Right renal pelvis (tissue), 4 donors: ENCODE data around the gene RPL15. TPM values are rescaled to one million over a fixed set of nuclear protein-coding genes. Genes with fewer than 3 reads are reported as not detected.
"Not testable (repeated sequence)": the region's sequence is repeated elsewhere in the genome, so short reads cannot be mapped to it uniquely, and the experiment has no call there.

Source experiments
- DNase-seq, 4 donors: peaks; one replicate each; pipeline ENCODE4 v3.0.0-alpha.2; 2013; ENCODE audit warnings: low read depth in 4 of 4, low spot score in 3 of 4, missing footprints in 1 of 4
- polyA plus RNA-seq, 4 donors: library from polyadenylated mRNA; unstranded; fragments of 120-200 nt; gene quantifications; one replicate each; pipeline ENCODE4 v1.2.1, GENCODE V29; 2013; ENCODE audit not compliant: insufficient read length in 4 of 4

RPL15 gene
- polyA plus RNA-seq, 4 donors = 1,987 to 2,519 (median 2,302) TPM

DNA sequence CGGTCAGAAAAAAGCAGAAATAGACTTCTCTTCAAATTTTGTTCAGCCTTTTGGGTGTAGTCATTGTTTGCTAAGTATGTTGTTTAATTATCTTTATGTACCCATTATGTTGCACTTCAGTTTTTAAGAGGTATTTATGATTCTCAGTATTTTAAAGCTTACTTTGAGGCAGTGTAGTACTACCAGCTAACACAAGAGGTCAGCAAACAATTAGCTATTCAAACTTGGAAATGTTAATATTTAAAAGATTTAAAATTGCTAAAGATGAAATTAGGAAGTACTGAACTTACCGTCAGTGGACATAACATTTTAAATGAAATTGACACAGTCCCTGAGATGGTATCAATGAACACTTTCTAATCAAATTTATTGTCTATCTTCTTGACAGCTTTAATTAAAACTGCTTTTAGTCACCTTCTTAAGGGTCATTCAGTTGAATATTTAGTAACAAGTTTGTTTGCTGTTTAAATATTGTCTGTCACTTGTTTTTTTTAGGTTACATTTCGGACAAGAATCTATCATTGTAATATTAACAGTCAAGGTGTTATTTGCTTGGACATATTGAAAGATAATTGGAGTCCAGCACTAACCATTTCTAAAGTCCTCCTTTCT is 28.2 kb upstream of the RPL15 start:
- DNase-seq = no peak

DNA sequence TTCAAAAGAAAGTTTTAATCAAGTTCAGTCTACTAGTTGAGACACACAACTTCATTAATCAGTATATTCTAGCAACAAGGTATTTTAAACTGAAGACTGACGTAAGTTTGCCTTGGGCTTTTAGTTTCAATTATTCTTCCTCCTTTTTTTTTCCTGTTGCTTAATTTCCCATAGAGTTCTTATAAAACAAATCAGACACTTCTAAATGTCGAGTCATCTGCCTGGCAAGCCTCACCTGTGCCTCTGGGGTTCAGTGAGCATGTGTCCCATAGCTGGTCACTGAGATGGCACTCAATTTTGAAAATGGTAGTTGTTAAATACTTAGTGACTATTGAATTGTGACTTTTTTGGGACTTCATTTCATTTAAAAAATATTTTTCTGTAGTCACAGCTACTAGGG is 27.5 kb upstream of the RPL15 start:
- DNase-seq = no peak

DNA sequence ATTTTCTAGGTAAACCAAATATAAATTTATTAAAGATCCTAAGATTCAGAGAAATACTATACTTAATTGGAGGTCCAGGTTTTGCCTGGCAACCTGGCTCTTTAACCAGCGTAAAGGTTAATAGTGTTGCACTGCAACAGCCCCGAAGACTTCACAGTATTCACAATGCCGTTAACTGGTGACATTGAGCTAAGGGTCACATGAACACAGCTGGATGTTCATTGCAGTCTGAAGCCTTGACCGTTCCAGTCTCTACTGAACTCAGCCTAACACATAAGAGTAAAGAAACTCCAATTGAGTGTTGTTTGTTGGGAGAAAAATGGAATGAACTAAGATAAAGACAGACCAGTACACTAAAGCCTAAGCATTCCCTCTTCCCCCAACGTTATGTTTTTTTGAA is 27.0 kb upstream of the RPL15 start:
- no peak for DNase-seq

DNA sequence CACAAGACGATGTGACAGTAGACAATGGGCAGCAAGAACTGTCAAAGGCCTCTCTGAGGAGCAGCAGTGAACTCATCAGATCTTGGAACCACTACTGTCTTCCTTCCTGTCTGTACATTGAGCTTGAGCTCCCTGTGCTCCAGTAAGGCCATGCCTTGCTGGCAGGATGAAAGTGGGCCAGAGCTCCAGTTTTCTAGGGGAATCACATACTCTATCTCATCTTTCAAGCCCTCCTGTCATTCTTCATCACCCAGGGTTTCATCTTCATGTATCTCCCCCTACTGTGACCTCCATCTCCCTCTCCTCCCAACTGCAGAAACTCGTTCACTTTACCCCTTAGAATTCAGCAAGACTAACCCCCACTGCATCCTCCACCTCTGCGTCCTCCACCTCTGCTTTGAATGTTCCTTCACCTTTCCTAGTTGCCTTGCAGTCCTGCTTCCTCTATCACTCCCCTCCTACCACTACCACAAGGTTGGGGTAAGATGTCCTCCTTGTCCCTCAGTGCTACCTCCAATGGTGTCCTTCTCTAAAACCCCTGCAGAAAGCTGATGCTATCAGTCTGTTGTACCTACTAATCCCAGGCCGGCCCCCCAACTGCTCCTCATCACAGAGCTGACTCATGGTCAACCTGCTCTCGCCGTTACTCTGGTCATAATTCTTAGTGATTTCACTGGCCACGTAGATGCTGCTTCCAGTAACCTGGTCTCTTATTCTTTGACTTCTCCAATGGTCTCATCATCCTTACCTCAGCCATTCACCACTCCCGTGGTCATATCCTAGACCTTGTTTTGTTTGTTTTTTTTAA is 22.5 kb upstream of the RPL15 start:
- no peak for DNase-seq

DNA sequence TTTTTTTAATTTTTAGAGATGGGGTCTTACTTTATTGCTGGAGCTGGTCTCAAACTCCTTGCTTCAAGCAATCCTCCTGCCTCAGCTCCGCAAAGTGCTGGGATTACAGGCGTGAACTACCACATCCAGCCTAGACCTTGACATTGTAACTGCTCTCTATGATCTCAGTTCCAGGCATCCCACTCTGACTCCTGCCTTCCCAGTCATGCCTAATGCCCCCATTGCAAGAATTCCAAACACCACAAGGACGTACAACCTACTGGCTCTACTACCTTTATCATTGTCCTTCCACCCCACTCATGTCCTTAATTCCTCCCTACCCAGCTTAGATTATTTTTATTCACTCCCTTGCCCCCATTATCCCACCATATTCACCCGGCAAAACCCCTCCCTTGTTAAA is 21.8 kb upstream of the RPL15 start:
- no peak for DNase-seq

DNA sequence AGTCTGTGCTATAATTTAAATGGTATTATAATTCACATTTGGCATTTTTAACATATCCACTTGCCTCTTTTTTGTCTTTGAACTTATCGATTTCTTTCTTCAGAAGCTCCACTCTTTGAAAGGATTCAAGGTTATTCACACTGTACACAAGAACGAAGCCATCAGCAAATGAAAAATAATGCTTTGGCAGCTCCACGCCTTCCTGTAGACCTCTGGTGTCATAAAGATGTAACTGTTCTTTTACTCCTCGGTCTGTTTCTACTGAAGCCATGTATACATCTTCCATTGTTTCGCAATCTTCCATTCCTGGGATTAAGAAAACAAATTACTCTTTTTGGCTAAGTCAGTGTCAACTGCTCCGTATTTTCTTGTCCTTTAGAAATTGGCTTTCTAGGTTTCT is 16.2 kb upstream of the RPL15 start:
- DNase-seq = no peak

DNA sequence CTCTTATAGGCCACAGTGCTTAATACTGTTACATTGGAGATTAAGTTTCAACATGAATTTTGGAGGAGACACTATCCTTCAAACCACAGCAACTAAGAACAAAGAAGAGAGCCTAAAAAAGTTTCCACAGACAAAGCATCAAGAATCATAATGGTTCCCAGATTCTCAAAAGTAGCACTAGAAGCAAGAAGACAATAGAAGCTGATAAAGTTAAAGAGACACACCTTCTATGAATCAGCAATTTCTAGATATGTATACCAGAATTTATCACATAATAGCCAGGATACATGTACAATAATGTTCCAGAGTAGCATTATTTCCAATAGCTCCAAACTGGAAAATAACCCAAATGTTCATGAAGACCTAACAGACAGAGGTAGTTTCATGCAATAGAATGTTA is 12.4 kb upstream of the RPL15 start:
- DNase-seq = no peak

DNA sequence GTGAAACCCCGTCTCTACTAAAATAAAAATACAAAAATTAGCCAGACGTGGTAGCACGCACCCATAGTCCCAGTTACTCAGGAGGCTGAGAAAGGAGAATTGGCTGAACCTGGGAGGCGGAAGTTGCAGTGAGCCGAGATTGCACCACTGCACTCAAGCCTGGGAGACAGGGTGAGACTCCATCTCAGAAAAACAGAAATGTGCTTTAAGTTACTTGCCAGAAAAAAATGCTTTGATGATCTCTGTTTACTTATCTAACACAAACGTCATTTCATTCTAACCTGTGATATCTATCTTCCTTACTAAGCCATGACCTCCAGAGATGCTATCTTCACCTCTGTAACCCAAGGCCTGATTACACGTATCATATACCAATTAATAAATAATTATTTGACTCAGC is 7.6 kb upstream of the RPL15 start:
- DNase-seq = no peak

DNA sequence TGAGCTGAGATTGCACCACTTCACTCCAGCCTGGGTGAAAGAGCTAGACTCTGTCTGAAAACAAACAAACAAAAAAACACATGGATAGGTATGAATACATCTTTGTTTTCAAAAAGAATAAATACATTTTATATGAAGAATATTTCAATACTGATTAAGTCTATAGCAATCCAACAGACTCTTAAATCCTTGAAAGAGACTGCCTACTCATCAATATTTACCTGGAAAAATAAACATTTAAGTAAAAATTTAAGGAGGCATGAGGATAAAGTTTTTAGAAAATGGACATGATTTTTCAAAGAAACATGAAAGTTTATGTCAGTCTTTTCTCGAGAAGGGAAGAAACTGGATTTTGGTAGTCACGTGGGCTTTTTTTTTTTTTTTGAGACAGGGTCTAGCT is 5.5 kb upstream of the RPL15 start:
- no peak for DNase-seq

DNA sequence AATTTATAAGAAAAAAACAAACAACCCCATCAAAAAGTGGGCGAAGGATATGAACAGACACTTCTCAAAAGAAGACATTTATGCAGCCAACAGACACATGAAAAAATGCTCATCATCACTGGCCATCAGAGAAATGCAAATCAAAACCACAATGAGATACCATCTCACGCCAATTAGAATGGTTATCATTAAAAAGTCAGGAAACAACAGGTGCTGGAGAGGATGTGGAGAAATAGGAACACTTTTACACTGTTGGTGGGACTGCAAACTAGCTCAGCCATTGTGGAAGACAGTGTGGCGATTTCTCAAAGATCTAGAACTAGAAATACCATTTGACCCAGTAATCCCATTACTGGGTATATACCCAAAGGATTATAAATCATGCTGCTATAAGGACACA is 4.6 kb upstream of the RPL15 start:
- not testable (repeated sequence) for DNase-seq

DNA sequence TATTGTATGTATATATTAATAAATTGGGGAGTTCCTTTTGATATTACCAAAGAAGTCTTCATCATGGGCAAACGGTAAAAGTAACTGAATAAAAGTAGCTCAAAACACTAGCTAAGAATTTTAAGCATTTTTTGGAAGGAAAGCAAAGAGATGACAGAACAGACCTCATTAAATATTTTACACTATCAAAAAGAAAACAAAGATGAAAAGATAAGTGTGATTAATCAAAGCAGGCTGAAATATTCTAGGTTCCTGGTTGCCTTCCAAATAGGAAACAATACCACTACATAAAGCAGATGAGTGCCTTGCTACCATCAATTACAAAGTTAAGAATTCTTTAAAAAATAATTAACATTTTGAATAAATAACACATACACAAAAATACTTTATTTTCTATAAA is 3.8 kb upstream of the RPL15 start:
- DNase-seq = no peak

DNA sequence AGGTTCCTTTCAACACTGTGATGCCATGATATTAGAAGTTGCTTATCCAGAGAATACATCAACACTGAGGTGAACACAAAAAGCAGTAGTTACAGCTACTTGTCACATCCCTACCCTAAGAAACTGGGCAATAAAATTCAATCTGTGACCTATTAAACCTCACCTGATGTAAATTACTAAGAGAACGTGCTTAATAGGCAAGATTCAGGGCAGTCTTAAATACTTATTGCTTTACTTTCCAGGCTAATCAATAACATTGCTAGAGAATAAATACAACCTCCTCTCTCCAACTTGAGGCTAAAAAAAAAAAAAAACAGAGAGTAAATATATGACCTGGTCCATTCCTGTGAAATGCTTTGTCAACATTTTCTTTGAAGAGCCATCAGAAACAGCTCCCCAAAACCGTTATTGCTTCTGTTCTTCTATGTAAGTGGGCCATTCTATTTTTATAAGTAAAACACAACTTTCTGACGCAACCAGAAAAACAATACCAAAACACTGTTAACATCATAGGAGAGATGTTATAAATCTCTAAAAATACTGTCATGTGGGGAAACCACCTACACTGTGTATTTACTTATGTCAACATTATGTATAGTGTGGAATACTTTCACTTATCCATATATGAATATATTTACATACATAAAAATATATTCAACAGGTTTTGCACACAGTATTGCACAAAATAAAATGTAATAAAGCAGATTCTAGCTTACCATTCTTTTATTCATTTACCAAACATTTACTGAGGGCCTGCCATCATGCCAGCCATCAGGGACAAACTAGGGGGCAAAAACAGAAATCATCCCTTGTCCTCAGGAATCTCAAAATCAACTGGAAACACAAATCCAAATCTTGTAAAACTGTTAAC is 2.8 kb upstream of the RPL15 start:
- DNase-seq = no peak

DNA sequence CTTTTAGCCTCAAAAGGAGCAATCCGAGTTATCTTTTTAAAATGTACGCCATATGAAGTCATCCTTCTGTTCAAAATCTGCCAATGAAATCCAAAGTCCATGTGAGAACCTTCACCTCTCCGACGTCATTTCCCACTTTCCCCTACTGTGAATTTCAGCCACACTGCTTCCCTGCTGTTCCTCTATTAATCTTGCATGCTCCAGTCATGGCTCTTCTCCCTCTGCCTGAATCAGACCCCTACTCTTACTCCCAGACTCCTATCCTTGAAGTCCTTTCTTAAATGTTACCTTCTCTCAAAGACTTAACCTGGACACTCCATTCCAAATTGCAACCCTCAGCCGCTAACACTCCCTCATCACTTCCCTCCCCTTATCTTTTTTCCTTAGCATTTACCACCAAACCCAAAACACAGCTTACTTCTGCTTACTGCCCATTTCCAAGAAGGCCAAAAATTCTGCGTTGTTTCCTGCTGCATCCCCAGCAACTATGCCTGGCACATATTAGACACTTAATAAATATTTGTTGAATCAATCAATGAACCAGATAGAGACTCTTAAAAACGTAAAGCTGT is 1.3 kb upstream of the RPL15 start:
- no peak for DNase-seq

DNA sequence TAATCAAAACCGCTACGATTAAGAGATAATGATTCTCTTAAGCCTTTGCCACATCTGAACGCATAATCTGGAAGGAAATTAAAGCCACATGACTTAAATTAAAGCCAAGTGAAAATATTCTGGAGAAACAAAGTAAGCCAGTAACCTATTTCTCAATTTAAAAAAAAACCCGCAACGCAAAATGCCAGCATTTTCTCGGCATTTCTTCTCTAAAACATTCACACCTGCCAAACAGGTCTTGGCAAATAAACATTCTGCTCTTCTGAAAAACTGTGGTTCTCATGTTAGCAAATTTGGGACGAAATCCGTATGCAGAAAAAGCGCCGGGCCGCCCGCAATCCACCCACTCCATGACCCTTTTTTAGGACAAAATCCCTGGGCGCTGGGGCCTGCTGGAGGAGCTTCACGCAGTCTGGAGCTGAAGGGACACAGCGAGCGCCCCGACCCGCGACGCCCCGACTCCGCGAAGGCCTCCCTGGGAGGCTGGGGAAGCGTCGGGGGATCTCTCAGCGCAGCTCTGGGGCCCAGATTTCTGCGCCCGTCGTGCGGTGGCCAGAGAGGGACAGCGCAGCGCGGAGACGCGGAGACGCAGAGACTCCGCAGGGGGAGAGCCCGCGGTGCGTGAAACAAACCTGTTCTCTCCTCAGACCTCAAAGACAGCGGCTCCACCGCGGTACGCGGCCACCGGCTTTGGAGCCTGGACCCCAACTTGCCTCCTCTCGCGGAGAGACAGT is 613 bp upstream of the RPL15 start:
- DNase-seq = no peak

DNA sequence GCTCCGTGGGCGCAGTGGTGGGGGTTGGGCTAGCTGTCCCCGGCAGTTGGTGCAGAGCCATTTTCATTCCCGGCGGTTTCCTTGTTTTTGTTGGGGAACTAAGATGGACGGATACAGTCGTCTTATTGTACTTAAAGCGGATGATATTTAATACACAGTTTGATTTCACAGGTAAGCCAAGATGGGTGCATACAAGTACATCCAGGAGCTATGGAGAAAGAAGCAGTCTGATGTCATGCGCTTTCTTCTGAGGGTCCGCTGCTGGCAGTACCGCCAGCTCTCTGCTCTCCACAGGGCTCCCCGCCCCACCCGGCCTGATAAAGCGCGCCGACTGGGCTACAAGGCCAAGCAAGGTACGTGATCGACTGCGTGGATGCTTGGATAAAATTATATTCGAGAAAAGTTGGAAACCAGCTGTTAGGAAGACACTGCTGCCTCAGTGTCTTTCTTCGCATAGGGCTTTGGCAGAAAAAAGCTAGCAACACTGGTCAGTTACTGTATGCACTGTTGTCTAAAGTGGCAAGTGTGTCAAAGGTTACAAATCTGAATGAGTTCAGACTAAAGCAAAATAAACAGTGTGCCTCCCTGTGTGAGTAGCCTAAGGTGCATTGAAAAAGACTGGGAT is 859 bp downstream of the RPL15 start:
- peak in 3 of 4 donors; percentile 29 to 44 (median 40) for DNase-seq

DNA sequence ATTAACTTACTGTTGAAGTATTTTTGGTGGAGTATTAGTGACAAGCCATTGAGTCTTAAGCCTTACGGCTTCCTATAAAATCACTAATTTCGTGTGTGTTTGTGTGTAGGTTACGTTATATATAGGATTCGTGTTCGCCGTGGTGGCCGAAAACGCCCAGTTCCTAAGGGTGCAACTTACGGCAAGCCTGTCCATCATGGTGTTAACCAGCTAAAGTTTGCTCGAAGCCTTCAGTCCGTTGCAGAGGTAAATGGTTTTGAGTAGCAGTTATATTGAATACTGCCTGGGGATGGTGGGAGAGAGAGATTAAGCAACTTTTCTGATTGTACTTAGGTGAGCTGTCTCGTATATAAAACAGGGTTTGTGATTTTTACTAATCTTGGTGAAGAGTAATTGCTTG is 1.4 kb downstream of the RPL15 start:
- not testable (repeated sequence) for DNase-seq

DNA sequence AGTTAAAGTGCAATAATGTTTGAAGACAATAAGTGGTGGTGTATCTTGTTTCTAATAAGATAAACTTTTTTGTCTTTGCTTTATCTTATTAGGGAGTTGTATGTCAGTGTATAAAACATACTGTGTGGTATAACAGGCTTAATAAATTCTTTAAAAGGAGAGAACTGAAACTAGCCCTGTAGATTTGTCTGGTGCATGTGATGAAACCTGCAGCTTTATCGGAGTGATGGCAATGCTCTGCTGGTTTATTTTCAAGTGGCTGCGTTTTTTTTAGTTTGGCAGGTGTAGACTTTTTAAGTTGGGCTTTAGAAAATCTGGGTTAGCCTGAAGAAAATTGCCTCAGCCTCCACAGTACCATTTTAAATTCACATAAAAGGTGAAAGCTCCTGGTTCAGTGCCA is 2.7 kb downstream of the RPL15 start:
- no peak for DNase-seq

DNA sequence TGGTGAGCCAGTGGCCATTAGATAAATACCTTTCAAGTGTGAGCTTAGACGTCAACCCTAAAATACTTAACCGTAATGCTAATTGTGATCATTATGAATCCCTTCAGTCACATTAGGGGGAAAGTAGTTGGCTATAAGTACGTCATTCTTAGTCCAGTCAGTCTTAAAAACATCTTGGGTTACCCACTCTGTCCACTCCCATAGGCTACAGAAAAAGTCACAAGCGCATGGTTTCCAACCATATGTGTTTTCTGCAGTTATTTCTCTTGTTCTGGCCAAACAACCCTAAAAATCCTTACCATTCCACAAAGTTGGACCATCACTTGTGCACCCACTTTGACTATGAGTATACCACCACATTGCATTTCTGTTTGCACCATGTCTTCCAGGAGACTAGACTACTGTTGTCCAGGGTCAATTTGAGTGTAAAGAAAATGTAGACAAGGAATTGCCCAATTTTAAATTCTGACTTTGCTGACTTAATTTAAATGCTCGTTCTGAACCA is 3.3 kb downstream of the RPL15 start:
- no peak for DNase-seq

DNA sequence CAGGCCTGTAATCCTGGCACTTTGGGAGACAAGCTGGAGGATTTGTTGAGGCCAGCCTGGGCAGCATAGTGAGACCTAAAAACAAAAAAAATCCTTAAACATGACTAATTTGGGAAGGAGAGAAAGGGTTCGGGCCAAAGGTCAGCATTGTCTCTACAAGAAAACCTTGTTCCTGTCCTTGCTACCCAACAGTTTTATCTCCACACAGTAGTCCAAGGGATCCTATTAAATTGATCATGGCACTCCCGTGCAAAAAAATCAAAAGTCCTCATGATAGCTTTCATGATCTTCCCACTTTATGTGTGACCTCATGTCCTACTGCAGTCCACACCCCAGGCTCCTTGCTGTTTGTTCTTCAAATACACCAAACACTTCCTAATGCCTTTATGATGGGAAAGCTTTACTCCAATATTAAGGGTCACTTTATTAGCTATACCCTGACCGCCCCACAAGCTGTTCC is 4.2 kb downstream of the RPL15 start:
- DNase-seq = no peak

DNA sequence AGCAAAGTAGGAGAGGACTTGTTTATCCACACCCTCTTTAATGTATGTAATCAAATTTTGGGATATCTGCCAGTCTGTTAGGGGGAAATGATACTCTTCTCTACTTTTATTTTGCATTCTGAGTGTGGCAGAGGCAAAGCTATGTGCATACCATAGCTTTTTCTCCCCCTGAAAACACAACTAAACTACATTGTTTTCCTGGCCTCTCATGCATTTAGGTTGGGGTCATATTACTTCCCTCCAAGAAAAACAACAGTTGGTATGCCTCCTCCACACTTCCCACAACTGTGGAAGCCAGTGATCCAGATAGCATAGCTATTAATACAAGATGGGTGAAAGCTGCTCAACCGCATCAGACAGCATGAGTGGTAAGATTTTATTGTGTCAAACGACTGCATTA is 6.9 kb downstream of the RPL15 start:
- peak in 1 of 4 donors; percentile 54 for DNase-seq
